Upper lobe of right lung (tissue), 1 donor: ENCODE measurements around the gene INCENP. TPM values are rescaled to one million over a fixed set of nuclear protein-coding genes. Genes with fewer than 3 reads are reported as not detected.

Experiments
- ATAC-seq: fragments of 200-7000 bp; cut with Tn5 transposase; one replicate; pipeline ENCODE4 v1.9.1; 2020; ENCODE audit warnings: mild to moderate bottlenecking, moderate library complexity
- DNase-seq: peaks from one replicate; pipeline ENCODE4 v3.0.0-alpha.2; 2020
- H3K27ac ChIP-seq: fragments of 200-600 bp; one replicate; pipeline ENCODE4 v1.8.0; 2022
- H3K27me3 ChIP-seq: fragments of 200-600 bp; one replicate; pipeline ENCODE4 v1.8.0; 2022; ENCODE audit warnings: mild to moderate bottlenecking
- H3K36me3 ChIP-seq: fragments of 200-600 bp; one replicate; pipeline ENCODE4 v1.8.0; 2022
- H3K4me1 ChIP-seq: fragments of 200-600 bp; one replicate; pipeline ENCODE4 v1.8.0; 2022
- H3K4me3 ChIP-seq: fragments of 200-600 bp; one replicate; pipeline ENCODE4 v1.8.0; 2022; ENCODE audit warnings: mild to moderate bottlenecking
- H3K9me3 ChIP-seq: fragments of 200-600 bp; one replicate; pipeline ENCODE4 v1.8.0; 2022
- intact Hi-C: fragments of 100-400 bp; cut with DNase I; formaldehyde crosslinking; loops from one replicate; pipeline ENCODE4 v1.11.0; 2022
- total RNA-seq: library from RNA; stranded (reverse); fragmentation: NEBNext Ultra II Directional; extraction: Animal tissue kit (Norgen Biotek cat#: 25700); gene quantifications from one replicate; pipeline ENCODE4 v1.2.1, GENCODE V29; 2021
- TF ChIP-seq, protein P1 (sequence below): fragments of 200-600 bp; IDR thresholded peaks from one replicate; pipeline ENCODE4 v1.8.0; 2022; ENCODE audit warnings: antibody characterized with exemption
- donor health status: DM: no; HTN: yes; CAD: no; lungs with severe emphysema.

Gene INCENP
- total RNA-seq, 1 donor from 2014 or later = 19.5 TPM

DNA sequence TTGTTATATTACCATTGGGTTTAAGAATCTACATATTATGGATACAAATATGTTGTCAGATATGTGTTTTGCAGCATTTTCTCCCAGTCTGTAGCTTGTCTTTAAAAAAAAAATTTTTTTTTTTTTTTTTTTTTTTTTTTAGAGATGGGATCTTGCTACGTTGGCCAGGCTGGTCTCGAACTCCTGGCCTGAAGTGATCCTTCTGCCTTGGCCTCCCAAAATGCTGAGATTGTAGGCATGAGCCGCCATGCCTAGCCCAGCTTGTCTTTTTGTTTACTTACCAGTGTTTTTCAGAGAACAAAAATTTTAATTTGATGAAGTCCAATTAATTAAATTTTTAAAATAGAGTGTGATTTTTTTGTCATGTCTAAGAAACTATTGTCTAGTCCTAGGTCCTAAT, 29.8 kb downstream of the INCENP start:
- H3K4me1 ChIP-seq = no peaks in the 10 kb centered on the region
- H3K36me3 ChIP-seq = peaks cover 36% of the 10 kb centered on the region
- TF ChIP-seq, protein P1, sequence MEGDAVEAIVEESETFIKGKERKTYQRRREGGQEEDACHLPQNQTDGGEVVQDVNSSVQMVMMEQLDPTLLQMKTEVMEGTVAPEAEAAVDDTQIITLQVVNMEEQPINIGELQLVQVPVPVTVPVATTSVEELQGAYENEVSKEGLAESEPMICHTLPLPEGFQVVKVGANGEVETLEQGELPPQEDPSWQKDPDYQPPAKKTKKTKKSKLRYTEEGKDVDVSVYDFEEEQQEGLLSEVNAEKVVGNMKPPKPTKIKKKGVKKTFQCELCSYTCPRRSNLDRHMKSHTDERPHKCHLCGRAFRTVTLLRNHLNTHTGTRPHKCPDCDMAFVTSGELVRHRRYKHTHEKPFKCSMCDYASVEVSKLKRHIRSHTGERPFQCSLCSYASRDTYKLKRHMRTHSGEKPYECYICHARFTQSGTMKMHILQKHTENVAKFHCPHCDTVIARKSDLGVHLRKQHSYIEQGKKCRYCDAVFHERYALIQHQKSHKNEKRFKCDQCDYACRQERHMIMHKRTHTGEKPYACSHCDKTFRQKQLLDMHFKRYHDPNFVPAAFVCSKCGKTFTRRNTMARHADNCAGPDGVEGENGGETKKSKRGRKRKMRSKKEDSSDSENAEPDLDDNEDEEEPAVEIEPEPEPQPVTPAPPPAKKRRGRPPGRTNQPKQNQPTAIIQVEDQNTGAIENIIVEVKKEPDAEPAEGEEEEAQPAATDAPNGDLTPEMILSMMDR = no peak
- no peak overlapping the region for H3K4me3 ChIP-seq
- intact Hi-C loops = no loop called here
- ATAC-seq = no peak
- no peak for DNase-seq
- H3K27ac ChIP-seq = no peak overlapping the region
- H3K9me3 ChIP-seq = no peaks in the 10 kb centered on the region
- no peaks in the 10 kb centered on the region for H3K27me3 ChIP-seq

- no peak for ATAC-seq
- TF ChIP-seq, protein P1 = no peak
- no peak overlapping the region for H3K4me3 ChIP-seq
- H3K4me1 ChIP-seq = no peaks in the 10 kb centered on the region
- no peak for DNase-seq
- H3K36me3 ChIP-seq = no peaks in the 10 kb centered on the region
- peaks cover 6% of the 10 kb centered on the region for H3K27me3 ChIP-seq
- intact Hi-C loops = no loop called here
- H3K9me3 ChIP-seq = no peaks in the 10 kb centered on the region
- H3K27ac ChIP-seq = no peak overlapping the region
Measured at GRCh38 chr11:62157603-62158002, 33.8 kb downstream of the INCENP start.

DNA sequence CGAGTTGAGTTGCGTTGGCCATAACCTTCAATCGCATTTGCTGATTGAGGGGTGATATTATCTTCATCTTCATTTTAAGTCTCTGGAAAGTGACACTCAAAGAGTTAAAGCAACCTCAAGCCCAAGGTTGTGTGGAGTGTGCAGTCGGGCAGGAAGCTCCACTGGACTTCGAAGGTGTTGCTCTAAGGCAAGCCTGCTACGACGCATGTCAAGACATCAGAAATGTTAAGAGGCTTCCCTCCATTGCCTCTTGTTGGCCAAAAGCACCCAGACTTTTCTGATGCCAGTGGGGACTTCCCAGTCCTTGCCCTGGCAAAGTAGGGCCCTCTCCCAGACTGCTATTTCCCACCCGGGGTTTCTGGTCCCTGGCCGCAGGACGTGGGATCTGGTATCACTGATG, 42.6 kb downstream of the INCENP start:
- Histone ChIP-seq H3K4me3 (no peak overlapping the region), H3K4me1 (no peaks in the 10 kb centered on the region), H3K27me3 (no peaks in the 10 kb centered on the region), H3K9me3 (no peaks in the 10 kb centered on the region), H3K27ac (no peak overlapping the region), H3K36me3 (no peaks in the 10 kb centered on the region)
- DNase-seq = no peak
- ATAC-seq = no peak
- TF ChIP-seq, protein P1 = no peak
- intact Hi-C loops = no loop called here

GRCh38 chr11:62169448-62169847, 45.6 kb downstream of the INCENP start:
- H3K4me3 ChIP-seq = no peak overlapping the region
- no peaks in the 10 kb centered on the region for H3K4me1 ChIP-seq
- DNase-seq (no peak), ATAC-seq (peak; percentile 20)
- H3K27me3 ChIP-seq = peaks cover 9% of the 10 kb centered on the region
- H3K27ac ChIP-seq = no peak overlapping the region
- no peaks in the 10 kb centered on the region for H3K9me3 ChIP-seq
- intact Hi-C loops = no loop called here
- TF ChIP-seq, protein P1 = no peak
- no peaks in the 10 kb centered on the region for H3K36me3 ChIP-seq

DNA sequence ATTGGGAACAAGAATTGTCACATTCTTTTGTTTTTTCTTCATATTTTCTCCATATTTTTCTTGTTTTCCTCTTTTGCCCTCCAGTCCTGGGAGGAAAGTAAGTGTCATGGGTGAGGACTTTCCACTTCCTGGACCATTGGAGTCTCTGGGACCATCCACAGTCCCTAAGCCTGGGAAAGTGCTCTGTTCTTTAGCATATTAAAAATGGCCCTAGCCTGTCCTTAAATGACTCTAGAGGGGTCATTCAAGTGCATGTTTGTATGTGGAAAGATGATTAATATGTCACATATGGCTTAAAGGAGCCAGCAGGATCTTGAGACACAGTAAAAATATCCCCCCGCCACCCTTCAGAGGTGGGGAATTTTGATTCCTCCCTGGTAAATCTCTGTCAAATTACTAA, 46.1 kb downstream of the INCENP start:
- DNase-seq = no peak
- no peak for ATAC-seq
- Histone ChIP-seq H3K27me3 (peaks cover 9% of the 10 kb centered on the region), H3K9me3 (no peaks in the 10 kb centered on the region), H3K4me3 (no peak overlapping the region), H3K4me1 (no peaks in the 10 kb centered on the region), H3K36me3 (no peaks in the 10 kb centered on the region), H3K27ac (no peak overlapping the region)
- intact Hi-C loops = no loop called here
- TF ChIP-seq, protein P1 = no peak

DNA sequence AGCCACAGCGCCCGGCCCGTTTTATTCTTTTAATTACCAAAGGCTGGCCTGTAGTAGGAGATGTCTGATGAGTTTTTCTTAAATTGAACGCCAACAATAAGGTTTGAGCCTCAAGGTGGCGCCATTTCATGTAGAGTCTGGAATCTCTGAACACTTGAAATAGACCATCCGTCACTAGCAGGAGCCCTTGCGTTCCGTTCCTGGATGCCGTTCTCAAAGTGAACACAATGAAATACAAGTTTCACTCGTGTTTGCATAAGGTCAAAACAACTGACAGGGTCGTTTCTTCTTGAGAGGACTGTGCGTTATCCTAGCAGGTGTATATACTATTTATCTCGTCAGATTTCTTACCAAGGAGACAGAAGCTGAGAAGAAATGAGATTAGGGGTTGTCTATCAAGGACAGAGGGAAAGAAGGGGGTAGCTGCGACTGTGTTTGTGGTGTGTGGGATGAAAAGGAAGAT, 47.5 kb downstream of the INCENP start:
- H3K4me1 ChIP-seq = no peaks in the 10 kb centered on the region
- peaks cover 14% of the 10 kb centered on the region for H3K27me3 ChIP-seq
- peak; percentile 90 for ATAC-seq
- no peak for DNase-seq
- H3K36me3 ChIP-seq = no peaks in the 10 kb centered on the region
- H3K27ac ChIP-seq = no peak overlapping the region
- TF ChIP-seq, protein P1 = peak; percentile 66
- H3K9me3 ChIP-seq = no peaks in the 10 kb centered on the region
- H3K4me3 ChIP-seq = no peak overlapping the region
- intact Hi-C loops = no loop called here
